Endodermal cell (in vitro differentiated cells): ENCODE data around the gene GRHL1. TPM values are rescaled to one million over a fixed set of nuclear protein-coding genes. Genes with fewer than 3 reads are reported as not detected.

ENCODE experiments used
- DNase-seq: peaks from one replicate; pipeline ENCODE4 v3.0.0-alpha.2; 2017
- H3K27ac ChIP-seq: 2 replicates; pipeline ENCODE4 v1.5.1; 2013; ENCODE audit warnings: mild to moderate bottlenecking, low read depth, low read length, moderate library complexity
- H3K27me3 ChIP-seq: 2 replicates; pipeline ENCODE4 v1.6.1; 2013; ENCODE audit warnings: mild to moderate bottlenecking, low read length, moderate library complexity; ENCODE audit not compliant: insufficient read depth, control insufficient read depth, poor library complexity, severe bottlenecking
- H3K36me3 ChIP-seq: 2 replicates; pipeline ENCODE4 v1.7.0; 2013; ENCODE audit warnings: mild to moderate bottlenecking, low read length, moderate library complexity; ENCODE audit not compliant: control insufficient read depth, insufficient read depth
- H3K4me1 ChIP-seq: one replicate; pipeline ENCODE4 v1.7.0; 2013; ENCODE audit warnings: low read length; ENCODE audit not compliant: control insufficient read depth, insufficient read depth
- H3K4me3 ChIP-seq: 2 replicates; pipeline ENCODE4 v1.5.1; 2013; ENCODE audit warnings: mild to moderate bottlenecking, low read length, moderate library complexity
- H3K9ac ChIP-seq: 2 replicates; pipeline ENCODE4 v1.6.1; 2013; ENCODE audit warnings: mild to moderate bottlenecking, low read length, moderate library complexity; ENCODE audit not compliant: poor library complexity, severe bottlenecking; ENCODE audit errors: extremely low read depth
- H3K9me3 ChIP-seq: 2 replicates; pipeline ENCODE4 v1.6.1; 2013; ENCODE audit warnings: mild to moderate bottlenecking, low read length, moderate library complexity; ENCODE audit not compliant: control insufficient read depth
- H3K27ac Mint-ChIP-seq: 2 replicates; pipeline ENCODE4 v1.8.0; 2020; ENCODE audit warnings: mixed read lengths
- H3K27me3 Mint-ChIP-seq: 2 replicates; pipeline ENCODE4 v1.8.0; 2021; ENCODE audit warnings: mild to moderate bottlenecking, mixed read lengths; ENCODE audit not compliant: insufficient read depth
- H3K36me3 Mint-ChIP-seq: 2 replicates; pipeline ENCODE4 v1.8.0; 2020; ENCODE audit warnings: low read depth, mixed read lengths
- H3K4me1 Mint-ChIP-seq: 2 replicates; pipeline ENCODE4 v1.8.0; 2020; ENCODE audit warnings: mixed read lengths
- H3K4me3 Mint-ChIP-seq: 2 replicates; pipeline ENCODE4 v1.8.0; 2020; ENCODE audit warnings: mild to moderate bottlenecking, moderate library complexity, mixed read lengths
- H3K9me3 Mint-ChIP-seq: 2 replicates; pipeline ENCODE4 v1.8.0; 2020; ENCODE audit warnings: mild to moderate bottlenecking, mixed read lengths
- CTCF ChIP-seq: fragments of 200-600 bp; sonication (generic); conservative IDR thresholded peaks from 2 replicates; pipeline ENCODE4 v1.5.0; 2021; ENCODE audit warnings: antibody characterized with exemption, mild to moderate bottlenecking
- WGBS, 2 experiments: methylation state at CpG; one replicate each; pipeline versions ENCODE4 v1.1.5 to v1.1.7; 2013; ENCODE audit warnings: missing lambda C conversion rate in 2 of 2, mixed read lengths in 1 of 2; ENCODE audit not compliant: insufficient coverage in 1 of 2, insufficient read length in 1 of 2; 5-methylcytosine and 5-hydroxymethylcytosine counted together
- total RNA-seq, 2 donors: library from RNA; stranded (reverse); fragmentation: NEBNext Ultra II Directional in 1 of 2; extraction: Animal tissue kit (Norgen Biotek cat#: 25700) in 1 of 2; gene quantifications; 2 replicates in 1 of 2; 3 replicates in 1 of 2; pipeline ENCODE4 v1.2.1, GENCODE V29; 2021

The GRHL1 gene
- total RNA-seq, 2 donors from 2014 or later: 2.7 to 2.9 TPM

GRCh38 chr2:9966491-9967022 is 15.1 kb downstream of the GRHL1 start:
- Mint-ChIP-seq H3K4me1 (peaks cover 2% of the 10 kb centered on the region), H3K36me3 (no peaks in the 10 kb centered on the region), H3K9me3 (no peaks in the 10 kb centered on the region), H3K27me3 (no peaks in the 10 kb centered on the region), H3K4me3 (no peak overlapping the region), H3K27ac (no peak overlapping the region)
- no peak for DNase-seq
- no peak for TF ChIP-seq CTCF
- 86 to 100% methylated on average over 1 to 3 of the region's 3 CpGs for WGBS, 2 experiments
- Histone ChIP-seq H3K4me1 (no peaks in the 10 kb centered on the region), H3K9ac (no peak overlapping the region), H3K36me3 (no peaks in the 10 kb centered on the region), H3K4me3 (no peak overlapping the region), H3K9me3 (no peaks in the 10 kb centered on the region), H3K27ac (no peak overlapping the region), H3K27me3 (no peaks in the 10 kb centered on the region)

- Histone ChIP-seq H3K36me3 (no peaks in the 10 kb centered on the region), H3K27ac (no peak overlapping the region), H3K9me3 (no peaks in the 10 kb centered on the region), H3K4me1 (no peaks in the 10 kb centered on the region), H3K9ac (no peak overlapping the region), H3K27me3 (no peaks in the 10 kb centered on the region), H3K4me3 (no peak overlapping the region)
- Mint-ChIP-seq H3K9me3 (no peaks in the 10 kb centered on the region), H3K27me3 (no peaks in the 10 kb centered on the region), H3K27ac (no peak overlapping the region), H3K4me3 (no peak overlapping the region), H3K4me1 (peaks cover 2% of the 10 kb centered on the region), H3K36me3 (no peaks in the 10 kb centered on the region)
- DNase-seq: no peak
- TF ChIP-seq CTCF: no peak
- 94 to 97% methylated on average over 9 to 11 of the region's 11 CpGs for WGBS, 2 experiments
These were observed 15.7 kb downstream of the GRHL1 start for GRCh38 chr2:9967053-9967775.

GRCh38 chr2:9968553-9969497 is 17.3 kb downstream of the GRHL1 start:
- no peak for DNase-seq
- no peak overlapping the region for H3K27ac Mint-ChIP-seq
- H3K27me3 Mint-ChIP-seq: no peaks in the 10 kb centered on the region
- H3K4me3 ChIP-seq: no peak overlapping the region
- no peak overlapping the region for H3K27ac ChIP-seq
- TF ChIP-seq CTCF: no peak
- no peaks in the 10 kb centered on the region for H3K4me1 ChIP-seq
- no peaks in the 10 kb centered on the region for H3K9me3 ChIP-seq
- H3K4me1 Mint-ChIP-seq: peaks cover 9% of the 10 kb centered on the region
- no peaks in the 10 kb centered on the region for H3K27me3 ChIP-seq
- no peaks in the 10 kb centered on the region for H3K36me3 ChIP-seq
- no peak overlapping the region for H3K4me3 Mint-ChIP-seq
- 88 to 93% methylated on average over 7 to 10 of the region's 10 CpGs for WGBS, 2 experiments
- H3K9me3 Mint-ChIP-seq: no peaks in the 10 kb centered on the region
- no peaks in the 10 kb centered on the region for H3K36me3 Mint-ChIP-seq
- no peak overlapping the region for H3K9ac ChIP-seq
